Stimulated activated CD4-positive, alpha-beta T cell treated with anti-CD3 and anti-CD28 coated beads, Interleukin-12 subunit alpha, Interleukin-12 subunit beta, amount 100 ng/mL, for 4 hours (primary cell): Measurements from ENCODE around the gene NCK2.

Experiments used
- DNase-seq: peaks from one replicate; pipeline ENCODE4 v3.0.0-alpha.2; 2020

Gene NCK2

DNA sequence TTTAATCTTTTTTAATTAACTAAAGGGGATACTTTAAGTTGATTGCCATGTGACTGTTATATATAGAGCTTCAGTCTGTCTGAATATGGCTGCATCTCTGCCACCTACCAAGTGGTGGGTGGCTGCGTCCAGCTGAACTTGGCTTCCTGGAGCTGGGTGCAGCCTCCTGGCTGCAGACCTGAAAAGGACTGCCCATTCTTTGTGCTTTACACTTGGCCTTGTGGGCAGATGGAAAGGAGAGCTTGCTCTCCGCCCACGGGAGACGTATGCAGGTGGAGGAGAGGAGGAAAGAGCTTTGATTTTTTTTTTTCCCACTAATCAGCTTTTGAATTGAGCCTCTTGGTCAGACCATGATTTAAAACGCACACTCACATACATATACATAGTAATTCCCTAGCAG, 34.7 kb downstream of the NCK2 start:
- DNase-seq: no peak

GRCh38 chr2:105780606-105781005, 35.9 kb downstream of the NCK2 start:
- DNase-seq: no peak

GRCh38 chr2:105781274-105781978, 36.7 kb downstream of the NCK2 start:
- no peak for DNase-seq

DNA sequence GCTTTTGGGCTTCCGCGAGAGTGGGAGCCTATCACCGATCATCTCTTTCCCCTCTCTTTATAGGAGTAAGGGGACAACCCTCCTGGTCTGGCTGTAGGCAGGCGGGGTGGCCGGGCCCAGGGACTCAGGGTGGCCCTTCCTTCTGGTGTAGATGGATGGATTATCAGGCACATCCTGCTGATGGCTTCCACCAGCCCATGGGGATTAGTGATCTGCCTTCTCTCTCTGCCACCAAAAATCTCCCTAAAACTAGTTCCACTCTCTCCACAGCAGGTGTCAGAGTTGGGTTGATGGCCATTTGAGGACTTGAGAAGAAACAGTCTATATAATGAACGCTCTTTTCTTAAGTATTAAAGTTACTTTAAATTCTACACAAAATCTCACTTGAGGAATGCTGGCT, 37.4 kb downstream of the NCK2 start:
- DNase-seq: no peak

DNA sequence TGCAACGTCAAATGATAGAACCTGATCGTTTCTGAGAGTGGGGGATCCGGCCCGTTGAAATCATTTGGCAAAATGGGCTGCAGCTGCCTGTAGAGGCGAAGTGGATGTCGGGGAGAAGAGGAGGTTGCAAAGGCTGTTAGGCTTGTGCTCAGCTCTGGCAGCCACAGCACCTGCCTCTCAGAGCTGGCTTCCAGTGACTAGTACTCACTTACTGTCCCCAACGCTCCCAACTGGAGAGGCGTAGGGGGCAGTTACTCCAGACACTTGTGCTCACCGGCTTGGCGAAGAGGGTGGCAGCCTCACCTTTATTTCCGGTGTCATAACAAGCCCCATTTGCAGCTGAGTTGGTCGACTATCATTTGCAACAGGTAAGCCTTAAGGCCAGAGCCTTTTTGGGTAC, 37.9 kb downstream of the NCK2 start:
- DNase-seq: no peak

DNA sequence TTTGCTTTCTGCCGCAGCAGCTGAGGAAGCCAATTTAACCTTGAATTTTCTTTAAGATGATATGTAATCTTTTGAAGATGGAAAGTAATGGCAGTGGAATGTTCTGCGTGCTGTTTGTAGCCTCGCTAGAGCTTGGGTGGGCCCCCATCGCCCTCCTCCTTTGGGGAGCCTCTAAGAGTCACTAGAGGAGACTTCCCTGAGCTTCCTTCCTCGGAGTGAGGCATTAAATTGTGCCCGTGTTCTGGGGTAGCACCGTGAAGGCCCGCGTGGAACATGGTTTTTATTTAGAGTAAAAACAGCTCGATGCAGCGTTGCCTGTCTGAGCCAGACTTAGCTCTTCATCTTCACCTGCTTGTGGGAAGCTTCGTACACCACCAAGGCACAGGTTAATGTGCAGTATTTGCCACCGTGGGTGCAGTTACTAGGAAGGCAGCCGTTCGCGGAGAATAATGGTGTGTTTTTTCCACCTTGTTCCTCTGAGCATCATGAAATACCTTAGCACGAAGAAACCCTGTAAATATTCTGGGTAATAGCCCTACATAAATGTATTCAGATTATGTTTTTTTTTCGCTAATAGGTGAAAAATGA, 38.5 kb downstream of the NCK2 start:
- DNase-seq: no peak

DNA sequence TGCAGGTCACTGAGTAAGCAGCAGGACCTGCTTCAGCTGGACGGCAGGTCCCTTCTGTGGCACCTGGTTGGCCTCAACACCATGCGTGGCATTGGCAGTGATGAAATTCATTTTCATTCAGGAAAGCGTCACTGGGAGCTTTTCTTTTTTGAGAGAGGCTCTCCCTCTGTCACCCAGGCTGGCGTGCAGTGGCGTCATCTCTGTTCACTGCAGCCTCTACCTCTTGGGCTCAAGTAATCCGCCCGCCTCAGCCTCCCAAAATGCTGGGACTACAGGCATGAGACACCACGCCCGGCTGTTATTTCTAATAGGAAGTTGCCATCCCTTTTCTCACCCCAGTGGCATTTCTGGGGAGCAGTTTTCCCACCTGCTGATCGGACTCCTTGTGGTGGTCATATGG, 39.3 kb downstream of the NCK2 start:
- no peak for DNase-seq

DNA sequence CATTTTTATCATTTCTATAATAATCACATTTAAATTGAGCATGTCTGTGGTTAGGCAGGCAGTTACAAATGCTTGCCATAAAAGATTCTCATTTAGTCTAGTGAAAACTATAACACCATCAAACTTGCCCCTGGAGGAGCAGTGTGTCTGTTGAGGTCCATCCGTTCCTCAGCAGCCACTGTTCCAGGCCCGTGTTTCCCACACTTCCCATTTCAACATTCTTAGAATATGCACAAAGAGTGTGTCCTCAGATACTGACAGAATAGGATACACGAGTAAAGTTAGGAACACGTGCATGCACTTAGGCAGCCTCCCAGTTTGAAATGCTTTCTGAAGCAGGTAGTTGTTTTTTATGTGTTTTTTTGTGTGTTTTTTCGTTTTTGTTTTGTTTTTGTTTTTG, 39.9 kb downstream of the NCK2 start:
- DNase-seq: no peak

DNA sequence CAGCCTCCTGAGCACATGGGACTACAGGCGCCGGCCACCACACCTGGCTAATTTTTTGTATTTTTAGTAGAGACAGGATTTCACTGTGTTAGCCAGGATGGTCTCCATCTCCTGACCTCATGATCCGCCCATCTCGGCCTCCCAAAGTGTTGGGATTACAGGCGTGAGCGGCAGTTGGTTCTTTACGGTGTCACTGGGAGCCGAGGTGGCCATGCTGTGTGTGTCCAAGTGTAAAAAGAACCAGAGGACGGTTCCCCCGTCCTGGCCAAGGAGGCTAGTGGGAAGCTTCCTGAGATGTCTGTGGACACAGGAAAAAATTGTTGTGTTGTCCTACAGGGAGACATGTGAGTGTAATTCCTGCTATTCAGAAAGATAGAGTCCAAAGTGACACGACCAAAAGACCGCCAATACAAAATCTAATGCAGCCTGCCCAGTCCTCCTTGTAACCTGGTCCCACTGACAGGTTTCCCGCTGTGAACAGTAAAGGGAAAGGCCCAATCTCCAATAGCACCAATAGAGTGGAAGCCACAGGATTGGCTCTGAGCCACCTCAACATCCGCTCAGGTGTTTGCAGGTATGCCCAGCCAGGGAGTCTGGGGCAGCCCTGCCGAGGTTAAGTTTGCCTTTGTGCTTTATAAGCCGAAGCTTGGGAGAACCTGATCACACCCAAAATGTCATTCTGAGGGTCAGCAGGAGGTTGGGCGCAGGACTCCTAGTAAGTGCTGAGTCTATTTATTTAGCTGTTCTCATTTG, 40.6 kb downstream of the NCK2 start:
- DNase-seq: no peak

DNA sequence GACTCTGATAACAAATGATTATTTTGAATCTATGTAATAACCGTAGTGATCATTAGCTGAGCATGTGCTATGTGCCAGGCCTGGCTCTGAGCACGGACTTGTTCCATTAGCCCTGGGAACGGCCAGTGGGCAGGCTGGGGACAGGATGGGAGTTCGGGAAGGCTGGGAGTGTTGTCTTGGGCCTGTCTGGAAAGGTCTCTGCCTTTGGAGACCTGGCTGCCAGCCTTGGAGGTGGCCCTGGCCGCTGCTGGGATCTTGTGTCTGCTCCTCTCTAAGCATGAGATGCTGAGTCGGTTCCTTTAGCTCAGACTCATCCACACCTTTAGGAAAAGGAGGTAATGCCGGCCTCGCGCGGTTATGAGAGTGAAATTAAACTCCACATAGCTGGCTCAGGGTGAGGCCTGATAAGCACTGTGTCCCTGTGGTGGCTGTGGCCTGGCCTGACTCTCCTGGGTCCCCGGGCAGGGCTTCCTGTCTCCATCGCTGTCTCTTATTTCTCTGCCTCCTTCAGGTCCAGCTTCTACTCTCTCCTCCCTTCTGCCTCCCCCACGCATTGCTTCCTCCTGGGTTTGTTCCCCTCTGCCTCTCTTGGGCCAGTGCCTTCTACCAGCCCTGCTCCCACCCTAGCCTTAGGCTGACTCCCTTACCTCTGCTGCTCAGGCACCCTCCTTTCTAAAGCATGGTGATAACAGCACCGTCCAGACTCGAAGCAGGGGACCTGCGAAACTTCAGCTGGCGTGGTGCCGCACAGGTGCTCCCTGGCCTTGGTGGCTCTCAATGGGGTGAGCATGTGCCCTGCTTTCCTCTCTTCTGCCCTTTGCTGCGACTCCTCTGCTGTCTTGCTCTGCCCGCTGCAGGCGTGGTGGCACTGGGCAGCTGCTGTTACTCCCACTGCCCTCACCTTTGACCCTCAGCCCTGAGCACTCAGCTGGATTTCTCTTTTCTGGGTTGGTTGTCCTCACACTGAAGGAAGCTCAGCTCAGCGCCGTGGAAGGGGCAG, 41.8 kb downstream of the NCK2 start:
- DNase-seq: no peak

DNA sequence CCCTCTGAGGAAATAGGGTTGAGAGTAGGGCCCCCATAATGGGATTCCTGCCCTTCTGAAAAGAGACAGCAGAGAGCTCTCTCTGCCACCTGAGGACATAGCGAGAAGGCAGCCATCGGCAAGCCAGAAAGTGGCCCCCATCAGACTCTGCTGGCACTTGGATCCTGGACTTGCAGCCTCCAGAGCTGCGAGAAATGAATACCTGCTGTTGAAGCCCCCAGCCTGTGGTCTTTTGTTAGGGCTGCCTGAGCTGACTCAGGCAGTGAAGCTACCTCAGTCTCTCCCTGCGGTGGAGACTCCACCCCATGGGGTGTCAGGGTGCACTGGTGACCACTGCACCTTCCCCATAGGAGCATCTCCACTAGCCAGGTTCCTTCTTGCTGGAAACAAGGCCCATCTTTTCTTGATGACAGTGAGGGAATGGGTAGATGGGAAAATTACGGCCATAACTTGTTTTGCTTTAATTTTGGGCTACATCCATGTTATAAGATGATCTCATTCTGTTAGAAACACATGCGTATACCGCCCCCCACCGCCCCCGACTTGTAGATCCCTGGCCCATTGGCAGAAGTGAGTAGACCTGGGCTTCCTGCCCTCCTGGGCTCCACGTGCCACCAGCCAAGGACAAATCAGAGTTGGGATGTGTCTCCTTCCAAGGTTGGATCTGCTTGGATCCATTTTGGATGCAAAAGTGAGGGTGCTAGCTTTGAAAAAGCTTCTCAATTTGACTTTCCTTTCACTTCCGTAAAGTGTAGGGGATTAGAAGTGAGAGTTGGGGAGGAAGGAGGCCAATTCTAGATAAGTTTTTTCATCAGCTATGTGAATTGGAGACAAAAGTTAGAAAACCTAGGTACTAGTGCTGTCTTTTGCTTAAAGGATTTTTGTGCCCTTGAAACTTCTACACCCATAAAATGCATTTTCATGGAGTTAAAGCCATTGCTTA, 42.9 kb downstream of the NCK2 start:
- no peak for DNase-seq

- DNase-seq: no peak
These were observed 44.1 kb downstream of the NCK2 start for GRCh38 chr2:105788670-105789290.

DNA sequence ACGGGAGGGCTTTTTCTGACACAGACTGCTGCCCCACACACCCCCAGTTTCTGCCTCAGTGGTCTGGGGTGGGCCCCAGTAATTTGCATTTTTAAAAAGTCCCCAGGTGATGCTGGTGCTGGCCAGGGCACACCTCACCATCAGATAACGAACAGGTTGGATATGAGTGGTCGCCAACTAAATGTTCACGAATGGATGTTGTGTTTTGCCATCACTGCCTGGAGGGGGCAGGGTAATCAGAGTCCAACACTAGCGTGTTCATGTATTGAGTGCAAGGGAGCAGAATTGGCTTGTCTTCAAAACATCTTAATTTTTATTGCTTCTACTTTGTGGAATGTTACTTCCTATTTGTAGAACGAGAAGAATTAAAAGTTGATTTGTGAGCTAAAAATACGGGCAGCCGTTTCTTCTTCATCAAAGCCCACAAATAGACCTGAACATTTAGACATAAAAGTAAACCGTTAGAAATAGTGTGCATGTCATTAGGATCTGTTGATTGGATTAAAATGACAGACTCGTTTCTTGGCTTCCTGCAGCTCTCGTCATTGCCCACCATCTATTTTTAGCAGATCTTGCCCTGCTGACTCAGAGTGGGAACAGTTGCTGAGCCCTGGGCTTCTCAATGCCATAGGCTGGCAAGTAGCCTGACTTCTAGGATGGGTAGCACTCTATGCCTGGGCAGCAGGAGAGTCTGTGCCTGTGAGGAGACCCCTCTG, 45.2 kb downstream of the NCK2 start:
- DNase-seq: peak; percentile 37

- no peak for DNase-seq
These were observed 45.9 kb downstream of the NCK2 start for GRCh38 chr2:105790461-105791149.

DNA sequence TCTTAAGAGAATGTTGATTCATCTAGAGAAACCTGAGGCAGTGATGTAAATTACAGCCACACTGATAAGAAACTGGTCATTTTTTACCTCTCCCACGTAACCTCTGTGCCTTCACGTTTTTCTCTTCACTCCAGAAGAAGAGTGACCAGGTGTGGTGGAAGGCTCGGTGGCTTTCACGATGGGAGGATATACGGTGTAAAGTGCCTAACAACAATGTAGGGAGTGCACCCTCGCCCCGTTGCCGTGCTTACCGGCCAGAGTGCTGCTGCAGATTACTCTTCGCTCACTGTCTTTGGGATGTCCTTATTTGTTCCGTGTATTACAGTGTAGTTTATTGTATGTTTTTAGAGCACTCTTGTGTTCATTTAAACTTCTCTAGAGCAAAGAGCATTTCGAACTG, 46.5 kb downstream of the NCK2 start:
- DNase-seq: no peak

GRCh38 chr2:105792561-105792960, 47.8 kb downstream of the NCK2 start:
- no peak for DNase-seq

DNA sequence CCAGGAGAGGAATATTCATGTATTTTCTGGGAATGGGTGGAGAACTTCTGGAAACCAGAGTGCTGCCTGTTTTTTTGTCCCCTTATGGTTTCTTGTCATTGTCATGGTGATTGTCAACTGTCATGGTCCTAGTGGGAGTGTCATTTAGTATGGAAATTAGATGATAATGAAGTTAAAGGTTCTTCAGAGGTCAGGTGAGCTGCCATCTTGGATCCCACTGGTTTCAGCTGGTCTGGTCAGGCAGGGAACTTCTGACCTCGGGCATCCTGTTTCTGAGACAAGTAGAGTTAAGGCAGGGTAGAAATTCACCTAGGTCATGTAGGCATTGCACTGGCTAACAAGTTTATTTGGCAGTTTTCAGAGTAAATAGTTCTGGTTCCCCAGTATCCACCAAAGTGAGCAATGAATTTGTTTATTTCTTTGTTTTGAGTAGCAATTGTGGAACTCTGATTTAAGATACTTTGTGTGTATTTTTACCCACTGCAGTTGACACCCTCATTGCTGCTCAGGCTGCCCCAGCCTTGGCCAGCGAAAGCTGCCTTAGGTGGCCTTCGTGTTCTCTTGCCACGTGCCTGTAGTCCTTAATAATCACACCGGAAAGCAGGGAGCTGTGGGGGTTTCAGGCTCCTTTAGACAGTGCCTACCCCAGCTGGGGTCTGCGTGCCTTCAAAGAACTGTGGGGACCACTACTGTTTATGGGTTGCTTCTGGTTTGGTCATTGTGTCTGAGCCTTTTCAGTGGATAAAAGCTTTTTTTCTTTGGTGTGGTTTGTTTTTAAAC, 48.7 kb downstream of the NCK2 start:
- no peak for DNase-seq

DNA sequence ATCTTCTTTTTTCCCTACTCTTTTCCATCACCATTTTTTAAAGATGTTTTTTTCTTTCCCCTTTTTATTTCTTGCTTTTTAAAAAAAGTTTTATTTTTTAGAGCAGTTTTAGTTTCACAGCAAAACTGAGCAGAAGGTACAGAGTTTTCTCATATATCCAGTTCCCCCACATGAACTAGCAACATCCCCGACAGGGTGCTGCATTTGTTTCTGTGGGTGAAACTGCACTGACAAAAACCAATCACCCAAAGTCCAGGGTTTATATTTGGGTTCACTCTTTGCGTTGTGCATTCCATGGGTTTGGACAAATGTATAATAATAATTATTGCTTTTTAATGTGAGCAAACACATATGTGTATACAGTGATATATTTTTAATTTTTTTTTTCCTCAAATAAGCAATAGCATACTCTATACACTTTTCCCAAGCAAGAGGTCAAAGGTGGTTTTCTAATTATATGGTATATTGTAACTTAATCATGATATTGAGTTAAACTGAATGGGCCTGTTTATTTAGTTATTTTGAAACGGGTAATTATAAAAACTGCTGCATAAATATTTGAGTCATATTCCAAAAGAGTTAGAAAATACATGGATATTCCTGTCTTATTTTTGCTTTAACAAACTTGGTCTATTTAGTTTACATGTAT, 50.3 kb downstream of the NCK2 start:
- no peak for DNase-seq

DNA sequence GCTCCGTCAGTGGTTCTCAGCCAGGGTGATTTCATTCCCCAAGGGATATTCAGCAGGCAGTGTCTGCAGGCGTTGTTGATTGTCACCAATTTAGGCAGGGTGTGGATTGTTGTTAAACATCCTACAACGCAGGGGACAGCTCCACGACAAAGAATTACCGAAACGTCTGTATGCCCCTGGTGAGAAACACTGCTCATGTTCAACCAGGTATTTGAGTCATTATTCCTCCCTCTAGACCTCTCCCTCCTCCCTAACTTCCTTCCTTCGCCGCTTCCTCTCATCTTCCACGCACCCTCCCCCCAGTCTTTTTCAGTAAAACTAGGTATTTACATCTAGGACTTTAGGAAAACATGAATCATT, 50.8 kb downstream of the NCK2 start:
- no peak for DNase-seq
